OCI-LY7 (cell line): Measurements from ENCODE around the gene C2. TPM values are rescaled to one million over a fixed set of nuclear protein-coding genes. Genes with fewer than 3 reads are reported as not detected.

Experiments
- BruUV-seq: library from RNA; stranded (reverse); fragments of 400-500 nt; replicated peaks from 2 replicates; lab custom pipeline; 2021; lab: Mats Ljungman, UMichigan
- CTCF ChIA-PET: fragments of 300-600 bp; sonication (Branson Sonifier 250); formaldehyde crosslinking; loops from one replicate; lab custom pipeline; 2022; ENCODE audit warnings: antibody characterized with exemption; ENCODE audit not compliant: unreplicated experiment; lab: Charles Lee
- POLR2A ChIA-PET: fragments of 300-600 bp; sonication (Branson Sonifier 250); formaldehyde crosslinking; loops from one replicate; lab custom pipeline; 2022; ENCODE audit warnings: antibody characterized with exemption; lab: Charles Lee
- DNase-seq: peaks from one replicate; pipeline ENCODE4 v3.0.0-alpha.2; 2015; ENCODE audit warnings: low spot score
- H2AFZ ChIP-seq: fragments of 200-600 bp; sonication (generic), shearing (Covaris generic); 2 replicates; pipeline ENCODE4 v1.6.1; 2014; ENCODE audit warnings: mild to moderate bottlenecking, antibody characterized with exemption, low read length, moderate library complexity
- H3K27ac ChIP-seq: fragments of 200-600 bp; sonication (generic); 2 replicates; pipeline ENCODE4 v1.5.1; 2014; ENCODE audit warnings: mixed run types, low read depth, mild to moderate bottlenecking, moderate library complexity, low read length, inconsistent platforms; ENCODE audit not compliant: poor library complexity, severe bottlenecking
- H3K36me3 ChIP-seq: fragments of 200-600 bp; sonication (generic); 2 replicates; pipeline ENCODE4 v1.6.1; 2014; ENCODE audit warnings: mild to moderate bottlenecking, antibody characterized with exemption, low read length, moderate library complexity, mixed read lengths; ENCODE audit not compliant: insufficient read depth
- H3K4me1 ChIP-seq: fragments of 200-600 bp; sonication (generic); 2 replicates; pipeline ENCODE4 v1.5.1; 2014; ENCODE audit warnings: mild to moderate bottlenecking, low read length; ENCODE audit not compliant: insufficient read depth, poor library complexity, severe bottlenecking
- H3K4me2 ChIP-seq: fragments of 200-600 bp; sonication (generic); 2 replicates; pipeline ENCODE4 v1.6.1; 2014; ENCODE audit warnings: mild to moderate bottlenecking, low read length
- H3K4me3 ChIP-seq: fragments of 200-600 bp; sonication (generic); 2 replicates; pipeline ENCODE4 v1.5.1; 2014; ENCODE audit warnings: mild to moderate bottlenecking, low read depth, low read length; ENCODE audit not compliant: poor library complexity, severe bottlenecking
- H3K79me2 ChIP-seq: fragments of 200-600 bp; sonication (generic); 2 replicates; pipeline ENCODE4 v1.6.1; 2016; ENCODE audit warnings: low read depth, mild to moderate bottlenecking, low read length, moderate library complexity, mixed read lengths; ENCODE audit not compliant: insufficient read depth
- H3K9me2 ChIP-seq: fragments of 200-600 bp; sonication (generic); 2 replicates; pipeline ENCODE4 v1.6.1; 2016; ENCODE audit warnings: mild to moderate bottlenecking, low read length, mixed read lengths; ENCODE audit not compliant: insufficient read depth
- H3K9me3 ChIP-seq: fragments of 200-600 bp; sonication (generic); 2 replicates; pipeline ENCODE4 v1.6.1; 2014; ENCODE audit warnings: mild to moderate bottlenecking, mixed run types, low read length, mixed read lengths
- H4K20me1 ChIP-seq: fragments of 200-600 bp; sonication (generic); 2 replicates; pipeline ENCODE4 v1.6.1; 2014; ENCODE audit warnings: mild to moderate bottlenecking, antibody characterized with exemption, low read length, moderate library complexity, mixed read lengths; ENCODE audit not compliant: insufficient read depth
- CTCF ChIP-seq: fragments of 200-600 bp; sonication (generic); conservative IDR thresholded peaks from 2 replicates; pipeline ENCODE4 v1.5.1; 2014; ENCODE audit warnings: mild to moderate bottlenecking, antibody characterized with exemption, low read length, moderate library complexity, mixed read lengths
- EZH2phosphoT487 ChIP-seq: fragments of 200-600 bp; sonication (generic); IDR thresholded peaks from 2 replicates; pipeline ENCODE4 v1.6.1; 2018; ENCODE audit warnings: low read depth, borderline replicate concordance, mild to moderate bottlenecking, mixed run types, antibody characterized with exemption, low read length, moderate library complexity, mixed read lengths
- intact Hi-C: fragments of 100-400 bp; cut with micrococcal nuclease; formaldehyde crosslinking; loops from one replicate; pipeline ENCODE4 v1.10.0; 2022; ENCODE audit not compliant: unreplicated experiment
- total RNA-seq, 2 experiments: library from RNA; depleted of rRNA in 1 of 2; stranded (reverse); fragments of >200 nt in 1 of 2; shearing (Covaris generic) in 1 of 2; gene quantifications; 2 replicates each; pipeline ENCODE4 v1.2.3, GENCODE V29; 2014 to 2022

Gene C2
- total RNA-seq, 2 experiments from 2014 or later, result 3.4 to 4.4 TPM

- TF ChIP-seq CTCF, result no peak
- TF ChIP-seq EZH2phosphoT487, result no peak
- Histone ChIP-seq H3K9me2 (no peaks in the 10 kb centered on the region), H3K4me2 (peak overlapping the region; percentile 86), H3K79me2 (peaks cover 12% of the 10 kb centered on the region; the same call in 1 of the 2 replicates), H3K9me3 (no peaks in the 10 kb centered on the region), H3K4me1 (peaks cover 33% of the 10 kb centered on the region), H3K4me3 (peak overlapping the region; percentile 79), H4K20me1 (no peaks in the 10 kb centered on the region), H3K27ac (peak overlapping the region; percentile 36), H2AFZ (peak overlapping the region; percentile 68), H3K36me3 (peaks cover 38% of the 10 kb centered on the region)
- DNase-seq, result peak; percentile 36
- BruUV-seq, result no TSS peak
- CTCF ChIA-PET, result no interaction called here
- intact Hi-C loops, result loop anchor here (2.0 to 10.0 kb wide), 2 partner anchors 64 to 212 kb away; partner anchors contain the start of gene LY6G5C
- POLR2A ChIA-PET, result interaction anchor here (0.5 to 2.0 kb wide), 3 partner anchors 30 to 45 kb away, joined by 3 to 8 read pairs (median 3); partner anchors contain the start of gene NEU1
Observed at GRCh38 chr6:31896856-31897611, 30.5 kb upstream of the C2 start.

- CTCF ChIA-PET, result interaction anchor here (0.6 to 1.3 kb wide), 3 partner anchors 9 to 255 kb away, joined by 3 to 6 read pairs (median 4); no protein-coding TSS in a partner anchor
- H3K79me2 ChIP-seq, result peaks cover 12% of the 10 kb centered on the region; the same call in 1 of the 2 replicates
- POLR2A ChIA-PET, result interaction anchor here (0.5 to 2.0 kb wide), 5 partner anchors 31 to 235 kb away, joined by 3 to 8 read pairs (median 4); partner anchors contain the start of gene NEU1
- peaks cover 39% of the 10 kb centered on the region for H3K4me1 ChIP-seq
- peak; percentile 88 for DNase-seq
- BruUV-seq, result TSS peak; percentile 88
- peak within 1 kb of the TSS; percentile 72 for H3K27ac ChIP-seq
- H4K20me1 ChIP-seq, result no peaks in the 10 kb centered on the region
- peak within 1 kb of the TSS; percentile 68 for H2AFZ ChIP-seq
- peak within 1 kb of the TSS; percentile 88 for H3K4me2 ChIP-seq
- intact Hi-C loops, result loop anchor here (1.0 to 10.0 kb wide), 3 partner anchors 65 to 298 kb away; partner anchors contain the start of gene LY6G5C
- peak within 1 kb of the TSS; percentile 79 for H3K4me3 ChIP-seq
- no peaks in the 10 kb centered on the region for H3K9me2 ChIP-seq
- H3K36me3 ChIP-seq, result peaks cover 31% of the 10 kb centered on the region
- no peaks in the 10 kb centered on the region for H3K9me3 ChIP-seq
- TF ChIP-seq CTCF, result no peak
- no peak for TF ChIP-seq EZH2phosphoT487
Observed at GRCh38 chr6:31897612-31898382, 29.7 kb upstream of the C2 start, which contains the start of gene EHMT2. Gene EHMT2, minus strand, starts transcription at chr6:31897698. Its CDS starts 21 bp downstream, at chr6:31897677.
